HG02852 (cell line): ENCODE results near the gene FAM78A.
"Not testable (repeated sequence)": the region's sequence is repeated elsewhere in the genome, so short reads cannot be mapped to it uniquely, and the experiment has no call there.

Experiments
- ATAC-seq: cut with Tn5 transposase; IDR thresholded peaks from one replicate; pipeline ENCODE4 v1.9.1; 2021; ENCODE audit warnings: mild to moderate bottlenecking, moderate library complexity; ENCODE audit not compliant: unreplicated experiment

The FAM78A gene

GRCh38 chr9:131282688-131283422, 6.5 kb upstream of the FAM78A start:
- no peak for ATAC-seq

GRCh38 chr9:131282175-131282574, 5.9 kb upstream of the FAM78A start:
- no peak for ATAC-seq

- ATAC-seq = no peak
Observed at GRCh38 chr9:131281119-131281965, 5.0 kb upstream of the FAM78A start.

GRCh38 chr9:131280660-131281059, 4.3 kb upstream of the FAM78A start:
- ATAC-seq = no peak

GRCh38 chr9:131279863-131280570, 3.7 kb upstream of the FAM78A start:
- ATAC-seq = no peak

- ATAC-seq = no peak
Observed at GRCh38 chr9:131279196-131279862, 3.0 kb upstream of the FAM78A start.

- ATAC-seq = no peak
Observed at GRCh38 chr9:131278702-131279111, 2.4 kb upstream of the FAM78A start.

GRCh38 chr9:131277910-131278701, 1.8 kb upstream of the FAM78A start:
- ATAC-seq = no peak

DNA sequence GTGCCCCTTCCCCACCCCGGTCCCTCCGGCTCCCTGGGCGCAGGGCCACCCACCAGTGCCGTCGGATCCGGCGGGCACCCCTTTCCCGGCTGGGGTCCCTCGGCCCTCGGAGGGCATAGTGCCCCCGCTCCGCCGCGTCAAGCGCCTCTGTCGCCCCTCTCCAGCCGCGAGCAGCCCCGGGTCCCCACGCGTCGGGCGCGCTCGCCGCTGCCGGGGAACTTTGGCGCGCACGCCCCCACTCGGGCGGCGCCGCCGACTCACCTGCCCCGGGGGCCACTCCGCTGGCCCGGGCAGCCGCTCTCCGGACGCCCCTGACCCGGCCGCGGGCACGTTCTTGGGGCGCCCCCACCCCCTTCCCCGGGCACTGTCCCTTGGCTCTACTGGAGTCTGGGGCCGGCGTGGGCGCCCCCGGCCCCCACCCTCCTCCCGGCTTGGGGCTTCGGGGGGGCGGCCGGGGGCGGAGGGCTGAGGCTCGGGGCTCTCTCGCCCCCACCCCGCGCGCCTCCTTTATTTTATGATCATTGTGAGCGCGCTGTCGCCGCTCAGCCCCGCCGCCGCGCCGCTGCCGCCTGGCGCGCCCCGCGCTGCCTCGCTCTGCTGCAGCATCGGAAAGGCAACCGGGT, 1.1 kb upstream of the FAM78A start:
- ATAC-seq = no peak

- no peak for ATAC-seq
Observed at GRCh38 chr9:131276891-131277286, 579 bp upstream of the FAM78A start.

- ATAC-seq = no peak
Observed at GRCh38 chr9:131275332-131276093, 797 bp downstream of the FAM78A start.

DNA sequence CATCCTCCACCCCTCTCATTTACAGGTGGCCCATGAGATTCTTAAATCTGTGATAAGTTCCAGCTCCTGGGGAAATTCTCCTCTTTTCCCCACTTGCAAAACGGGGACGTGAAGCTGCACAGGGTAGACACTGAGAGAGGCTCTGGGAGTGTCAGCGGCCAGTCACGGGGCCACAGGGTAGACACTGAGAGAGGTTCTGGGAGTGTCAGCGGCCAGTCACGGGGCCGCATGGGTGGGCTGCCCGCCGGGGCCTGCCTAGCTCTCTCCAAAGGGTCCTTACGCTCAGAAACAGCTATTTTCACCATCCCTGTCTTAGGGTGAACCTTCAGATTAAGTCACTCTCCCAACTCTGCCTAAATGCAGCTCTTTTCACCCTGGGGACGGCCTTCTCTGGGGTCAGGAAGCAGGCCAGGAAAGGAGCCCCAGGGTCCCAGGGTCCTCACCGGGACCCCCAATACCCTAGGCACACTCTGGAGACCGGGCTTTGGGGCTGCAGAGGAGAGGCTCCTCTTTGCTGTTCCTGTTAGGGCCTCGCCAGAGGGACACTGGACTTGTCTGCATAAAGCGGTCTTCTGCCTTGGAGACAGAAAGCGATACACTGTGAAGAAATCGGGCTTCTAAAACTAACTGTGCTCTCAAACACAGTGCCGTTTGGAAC, 1.5 kb downstream of the FAM78A start:
- ATAC-seq = no peak

DNA sequence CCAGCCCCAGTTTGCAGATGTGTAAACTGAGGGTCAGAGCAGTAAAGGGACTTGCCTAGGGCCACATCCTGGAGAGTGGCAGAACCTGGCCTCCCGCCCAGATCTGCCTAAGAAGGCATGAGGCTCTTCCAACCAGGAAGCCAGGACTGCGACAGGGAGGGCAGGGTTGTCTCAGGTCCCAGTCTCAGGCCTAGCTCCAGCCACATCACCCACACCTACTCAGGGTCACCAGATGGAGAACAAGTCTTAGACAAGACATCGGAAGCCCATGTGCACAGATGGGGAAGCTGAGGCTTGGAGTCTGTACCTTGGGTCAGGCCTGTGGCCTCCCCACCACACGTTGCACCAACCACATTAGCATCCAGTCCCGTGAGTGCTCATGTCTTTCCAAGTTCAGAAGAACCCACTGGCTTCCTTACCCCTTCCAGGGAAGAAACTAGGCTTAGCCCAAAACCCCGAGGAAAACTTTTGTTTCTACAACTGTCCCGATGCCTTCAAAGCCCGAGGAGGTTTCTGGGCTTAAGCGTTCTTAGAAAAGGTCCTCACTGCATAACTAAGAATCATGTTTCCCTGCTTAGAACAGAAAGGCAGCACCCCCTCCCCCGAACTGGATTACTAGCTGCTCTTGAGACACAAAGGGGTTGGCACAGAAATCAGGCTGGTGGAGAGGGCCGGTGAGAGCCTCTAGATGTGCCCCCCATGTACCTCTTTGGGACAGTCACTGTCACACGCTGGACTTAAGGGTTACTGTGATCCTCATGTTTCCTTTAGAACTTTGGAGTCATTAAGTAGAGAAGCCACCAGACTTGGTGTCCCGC, 2.2 kb downstream of the FAM78A start:
- no peak for ATAC-seq

- ATAC-seq = no peak
Observed at GRCh38 chr9:131273146-131273855, 3.0 kb downstream of the FAM78A start.

GRCh38 chr9:131272212-131272611, 4.1 kb downstream of the FAM78A start:
- ATAC-seq = no peak

DNA sequence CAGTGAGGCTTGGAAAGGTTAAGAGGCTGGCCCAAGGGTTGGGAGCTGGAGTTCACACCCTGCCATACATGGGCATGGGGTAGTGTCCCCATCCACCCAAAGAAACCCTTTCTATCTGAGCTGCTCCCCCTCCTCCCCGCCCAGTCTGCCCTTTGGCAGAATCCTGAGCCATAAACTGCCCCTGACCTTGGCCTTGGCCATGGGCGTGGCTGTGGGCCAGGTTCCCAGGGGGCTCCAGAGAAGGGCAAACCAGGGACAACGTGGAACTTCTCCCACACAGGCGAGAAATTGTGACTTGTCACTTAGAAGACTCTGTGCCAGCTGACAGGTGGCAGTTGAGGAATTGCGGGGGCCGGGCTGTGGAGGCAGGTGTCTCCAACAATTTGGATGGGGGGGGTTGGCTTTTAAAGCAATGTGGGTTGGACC, 4.8 kb downstream of the FAM78A start:
- ATAC-seq = no peak

DNA sequence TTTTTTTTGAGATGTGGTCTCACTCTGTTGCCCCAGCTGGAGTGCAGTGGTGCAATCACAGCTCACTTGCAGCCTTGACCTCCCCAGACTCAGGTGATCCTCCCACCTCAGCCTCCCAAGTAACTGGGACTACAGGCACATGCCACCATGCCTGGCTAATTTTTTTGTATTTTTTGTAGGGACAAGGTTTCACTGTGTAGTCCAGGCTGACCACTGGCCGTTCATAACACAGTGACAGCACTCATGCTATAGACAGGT, 5.4 kb downstream of the FAM78A start:
- ATAC-seq = not testable (repeated sequence)
